Natural killer cell treated with Interleukin-12 subunit alpha and Interleukin-12 subunit beta and Interleukin-15 and Interleukin-18, amount 100 ng/mL, for 72 hours (primary cell): ENCODE measurements around the gene NTN5. TPM values are rescaled to one million over a fixed set of nuclear protein-coding genes. Genes with fewer than 3 reads are reported as not detected.

Experiments
- total RNA-seq, 2 donors: library from RNA; stranded (reverse); gene quantifications; one replicate each; pipeline ENCODE4 v1.2.3, GENCODE V29; 2022

The NTN5 gene
- total RNA-seq, 2 donors from 2014 or later, result 0.21 to 0.28 TPM

Other genes with a start within 250 kb of the NTN5 start
- 100 to 1,000 TPM in 1 of 2 donors, 10 to 100 TPM in 1; 60.6 to 104 TPM for gene GRWD1, start 227.0 kb downstream of the NTN5 start, total RNA-seq
- gene KCNJ14, start 217.4 kb downstream of the NTN5 start, total RNA-seq, result 1 to 10 TPM; 2.1 to 4.6 TPM
- 10 to 100 TPM; 66.4 to 66.9 TPM for gene CYTH2, start 203.6 kb downstream of the NTN5 start, total RNA-seq
- gene LMTK3, start 161.2 kb downstream of the NTN5 start, total RNA-seq, result 1 to 10 TPM in 1 of 2 donors, under 1 TPM in 1; 0.40 to 1.3 TPM
- not detected for gene SULT2B1, start 120.8 kb downstream of the NTN5 start, total RNA-seq
- gene SPACA4, start 66.3 kb downstream of the NTN5 start, total RNA-seq, result not detected
- 10 to 100 TPM in 1 of 2 donors, 1 to 10 TPM in 1; 3.5 to 13.7 TPM for gene FAM83E, start 57.9 kb downstream of the NTN5 start, total RNA-seq
- 1,000 to 10,000 TPM; 1,029 to 1,552 TPM for gene RPL18, start 53.8 kb downstream of the NTN5 start, total RNA-seq
- 10 to 100 TPM; 37.9 to 71.4 TPM for gene SPHK2, start 53.5 kb downstream of the NTN5 start, total RNA-seq
- 1 to 10 TPM; 3.8 to 3.9 TPM for gene DBP, start 35.6 kb downstream of the NTN5 start, total RNA-seq
- gene CA11, start 26.8 kb downstream of the NTN5 start, total RNA-seq, result 1 to 10 TPM; 4.7 to 4.9 TPM
- gene FUT2, start 23.0 kb upstream of the NTN5 start, total RNA-seq, result not detected
- gene MAMSTR, start 46.7 kb upstream of the NTN5 start, total RNA-seq, result 1 to 10 TPM; 1.0 to 1.2 TPM
- gene RASIP1, start 67.6 kb upstream of the NTN5 start, total RNA-seq, result under 1 TPM; 0.12 to 0.95 TPM
- gene IZUMO1, start 73.9 kb upstream of the NTN5 start, total RNA-seq, result not detected
- gene FUT1, start 79.6 kb upstream of the NTN5 start, total RNA-seq, result under 1 TPM in 1 of 2 donors, not detected in 1; 0.21 TPM
- not detected for gene FGF21, start 82.5 kb upstream of the NTN5 start, total RNA-seq
- gene BCAT2, start 138.0 kb upstream of the NTN5 start, total RNA-seq, result 10 to 100 TPM; 31.7 to 40.4 TPM
- under 1 TPM in 1 of 2 donors, not detected in 1; 0.26 TPM for gene HSD17B14, start 163.5 kb upstream of the NTN5 start, total RNA-seq
- gene PLEKHA4, start 195.6 kb upstream of the NTN5 start, total RNA-seq, result 1 to 10 TPM; 3.8 to 5.4 TPM
- gene PPP1R15A, start 199.4 kb upstream of the NTN5 start, total RNA-seq, result 100 to 1,000 TPM in 1 of 2 donors, 10 to 100 TPM in 1; 74.1 to 111 TPM
- not detected for gene TULP2, start 225.7 kb upstream of the NTN5 start, total RNA-seq
- 100 to 1,000 TPM; 213 to 270 TPM for gene NUCB1, start 227.3 kb upstream of the NTN5 start, total RNA-seq